Common myeloid progenitor, CD34-positive (primary cell): ENCODE results near the gene PSMD5.

Experiments
- CTCF ChIA-PET: fragments of 350-600 bp; sonication (Branson Sonifier 250); formaldehyde crosslinking; loops from one replicate; lab custom pipeline; 2021; ENCODE audit warnings: antibody characterized with exemption; lab: Charles Lee
- POLR2A ChIA-PET: fragments of 350-600 bp; sonication (Branson Sonifier 250); formaldehyde crosslinking; loops from one replicate; lab custom pipeline; 2021; ENCODE audit warnings: antibody characterized with exemption; lab: Charles Lee
- DNase-seq, 3 donors: peaks; one replicate each; pipeline versions ENCODE4 v3.0.0 to v3.0.0-alpha.2; 2013
- H3K27ac ChIP-seq, 2 experiments: 1 replicate in 1 of 2; 2 replicates in 1 of 2; pipeline ENCODE4 v1.7.0; 2013; ENCODE audit warnings: inconsistent platforms in 2 of 2, low read length in 2 of 2, mild to moderate bottlenecking in 2 of 2, low read depth in 1 of 2, moderate library complexity in 1 of 2; ENCODE audit not compliant: severe bottlenecking in 2 of 2, insufficient read depth in 1 of 2, poor library complexity in 1 of 2
- H3K27me3 ChIP-seq, 5 experiments: replicated peaks in 2 of 5; 1 replicate in 3 of 5; 2 replicates in 2 of 5; pipeline versions ENCODE4 v1.6.1 to v1.7.0; 2013; ENCODE audit warnings: low read length in 4 of 5, mild to moderate bottlenecking in 2 of 5, moderate library complexity in 2 of 5, inconsistent platforms in 1 of 5; ENCODE audit not compliant: insufficient read depth in 5 of 5, control insufficient read depth in 4 of 5
- H3K36me3 ChIP-seq, 4 experiments: 1 replicate in 2 of 4; 2 replicates in 2 of 4; pipeline versions ENCODE4 v1.6.1 to v1.7.0; 2013; ENCODE audit warnings: low read length in 3 of 4, control low read depth in 1 of 4, mild to moderate bottlenecking in 1 of 4; ENCODE audit not compliant: control insufficient read depth in 4 of 4, insufficient read depth in 4 of 4
- H3K4me1 ChIP-seq, 4 experiments: 1 replicate in 3 of 4; 2 replicates in 1 of 4; pipeline versions ENCODE4 v1.6.1 to v1.7.1; 2013; ENCODE audit warnings: low read length in 3 of 4, mild to moderate bottlenecking in 3 of 4, control low read depth in 1 of 4, inconsistent platforms in 1 of 4, moderate library complexity in 1 of 4; ENCODE audit not compliant: control insufficient read depth in 4 of 4, insufficient read depth in 4 of 4; ENCODE audit errors: control extremely low read depth in 1 of 4
- H3K4me3 ChIP-seq, 7 experiments: 1 replicate in 4 of 7; 2 replicates in 3 of 7; pipeline versions ENCODE4 v1.5.1 to v1.7.0; 2013; ENCODE audit warnings: mild to moderate bottlenecking in 7 of 7, low read length in 6 of 7, moderate library complexity in 6 of 7, inconsistent platforms in 2 of 7, low read depth in 2 of 7, control low read depth in 1 of 7; ENCODE audit not compliant: insufficient read depth in 4 of 7, control insufficient read depth in 1 of 7; ENCODE audit errors: extremely low read depth in 1 of 7
- H3K9me3 ChIP-seq, 5 experiments: 1 replicate in 4 of 5; 2 replicates in 1 of 5; pipeline versions ENCODE4 v1.6.1 to v1.7.1; 2013; ENCODE audit warnings: low read length in 4 of 5, mild to moderate bottlenecking in 2 of 5, inconsistent platforms in 1 of 5, low read depth in 1 of 5, moderate library complexity in 1 of 5; ENCODE audit not compliant: control insufficient read depth in 4 of 5, insufficient read depth in 2 of 5; ENCODE audit errors: control extremely low read depth in 1 of 5
- WGBS: methylation state at CpG from one replicate; pipeline ENCODE4 v1.1.5; 2013; ENCODE audit not compliant: insufficient coverage; 5-methylcytosine and 5-hydroxymethylcytosine counted together

PSMD5 gene

DNA sequence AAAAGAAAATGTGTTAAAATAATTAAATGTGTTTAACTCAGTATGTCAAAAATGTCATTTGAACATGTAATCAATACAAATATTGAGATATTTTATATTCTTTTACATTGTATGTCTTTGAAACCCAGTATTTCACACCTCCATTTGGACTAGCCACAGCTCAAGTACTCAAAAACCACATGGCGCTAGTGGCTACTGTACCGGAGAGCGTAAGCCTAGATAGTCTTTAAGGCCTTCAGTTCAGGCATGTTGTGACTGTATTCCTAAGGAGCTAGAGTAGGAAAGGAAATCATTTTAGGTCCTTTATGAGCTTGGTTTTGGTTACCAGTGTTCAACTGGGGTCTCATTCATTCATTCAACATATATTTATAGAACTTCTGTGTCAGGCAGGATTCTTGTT lies 62.4 kb downstream of the PSMD5 start:
- 81% methylated on average over 3 of the region's 3 CpGs for WGBS
- H3K4me1 ChIP-seq = no peaks in the 10 kb centered on the region
- CTCF ChIA-PET = interaction anchor here (0.6 to 1.3 kb wide), 4 partner anchors 9 to 536 kb away, joined by 3 to 4 read pairs (median 3); no protein-coding TSS in a partner anchor
- POLR2A ChIA-PET = interaction anchor here (0.7 kb wide), 1 partner anchor 172 kb away, joined by 4 read pairs; no protein-coding TSS in a partner anchor
- H3K36me3 ChIP-seq = peaks cover 12 to 54% (median 30%) of the 10 kb centered on the region in 4 experiments
- no peaks in the 10 kb centered on the region for H3K27me3 ChIP-seq
- no peaks in the 10 kb centered on the region for H3K9me3 ChIP-seq
- no peak overlapping the region for H3K4me3 ChIP-seq
- H3K27ac ChIP-seq = no peak overlapping the region
- DNase-seq = no peak

DNA sequence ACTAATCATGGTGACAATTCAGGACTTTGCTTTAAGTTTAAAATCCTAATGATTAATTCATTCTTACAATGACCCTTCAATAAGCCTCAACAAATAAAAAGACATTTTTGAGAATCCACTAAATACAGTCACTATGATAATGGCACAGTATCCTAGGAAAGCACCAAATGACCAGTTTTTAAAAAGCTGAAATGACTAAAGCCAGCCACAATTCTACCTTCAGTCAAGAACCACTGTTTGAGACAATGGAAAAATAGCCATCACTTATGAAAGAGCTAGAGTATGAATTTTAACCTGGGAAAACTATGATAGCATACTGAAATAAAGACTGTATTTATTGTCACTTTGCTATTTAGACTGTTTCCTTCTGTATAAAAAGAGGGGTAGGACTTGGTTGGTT lies 63.5 kb downstream of the PSMD5 start:
- ChIA-PET POLR2A (no interaction called here), CTCF (interaction anchor here (0.8 to 1.9 kb wide), 2 partner anchors 8 to 15 kb away, joined by 3 to 6 read pairs; no protein-coding TSS in a partner anchor)
- Histone ChIP-seq H3K9me3 (no peaks in the 10 kb centered on the region), H3K4me3 (no peak overlapping the region), H3K36me3 (peaks cover 17 to 55% (median 34%) of the 10 kb centered on the region in 4 experiments), H3K27ac (no peak overlapping the region), H3K27me3 (no peaks in the 10 kb centered on the region), H3K4me1 (no peaks in the 10 kb centered on the region)
- no peak for DNase-seq

DNA sequence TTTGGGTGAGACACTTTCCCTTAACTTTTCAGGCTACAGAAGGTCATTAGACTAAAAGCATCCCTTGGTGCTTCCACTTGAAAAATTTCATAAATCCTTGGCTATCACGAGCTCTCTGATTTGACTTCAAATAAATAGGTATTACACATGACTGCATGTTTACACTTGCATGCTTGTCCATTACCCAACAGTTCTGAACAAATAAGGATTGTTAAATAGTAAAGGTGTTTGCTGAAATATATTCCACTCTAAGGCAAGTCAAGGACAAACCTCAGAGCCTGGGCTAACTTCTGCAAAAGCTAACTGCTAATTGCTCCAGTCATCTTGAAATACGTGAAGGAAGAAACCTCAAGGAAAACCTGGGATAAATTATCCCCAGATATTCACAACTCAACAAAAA lies 64.0 kb downstream of the PSMD5 start:
- CTCF ChIA-PET = interaction anchor here (0.8 to 1.9 kb wide), 2 partner anchors 9 to 15 kb away, joined by 3 to 6 read pairs; no protein-coding TSS in a partner anchor
- Histone ChIP-seq H3K27ac (no peak overlapping the region), H3K27me3 (no peaks in the 10 kb centered on the region), H3K4me3 (no peak overlapping the region), H3K9me3 (no peaks in the 10 kb centered on the region), H3K36me3 (peaks cover 17 to 56% (median 36%) of the 10 kb centered on the region in 4 experiments), H3K4me1 (no peaks in the 10 kb centered on the region)
- DNase-seq = no peak
- no CpG with 5 or more reads among the region's 2 CpGs for WGBS
- POLR2A ChIA-PET = no interaction called here

DNA sequence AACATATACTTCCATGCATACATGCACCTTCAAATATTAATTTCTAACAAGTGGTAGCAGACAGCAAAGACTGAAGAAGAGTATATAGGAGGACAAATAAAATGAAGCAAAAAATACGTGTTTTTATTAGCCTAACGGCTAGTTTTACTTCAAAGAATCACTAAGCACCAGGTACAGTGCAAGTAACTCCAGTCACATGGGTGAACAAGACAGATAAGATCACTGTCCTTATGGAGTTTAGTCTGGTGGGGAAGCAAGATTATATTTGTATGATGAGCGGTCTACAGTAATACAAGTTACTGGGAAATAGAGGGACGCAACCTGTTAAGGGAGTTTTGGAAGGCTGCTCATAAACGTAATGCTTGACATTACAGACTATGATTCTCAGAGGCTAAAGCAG lies 65.5 kb downstream of the PSMD5 start:
- peaks cover 17 to 65% (median 39%) of the 10 kb centered on the region in 4 experiments for H3K36me3 ChIP-seq
- POLR2A ChIA-PET = no interaction called here

DNA sequence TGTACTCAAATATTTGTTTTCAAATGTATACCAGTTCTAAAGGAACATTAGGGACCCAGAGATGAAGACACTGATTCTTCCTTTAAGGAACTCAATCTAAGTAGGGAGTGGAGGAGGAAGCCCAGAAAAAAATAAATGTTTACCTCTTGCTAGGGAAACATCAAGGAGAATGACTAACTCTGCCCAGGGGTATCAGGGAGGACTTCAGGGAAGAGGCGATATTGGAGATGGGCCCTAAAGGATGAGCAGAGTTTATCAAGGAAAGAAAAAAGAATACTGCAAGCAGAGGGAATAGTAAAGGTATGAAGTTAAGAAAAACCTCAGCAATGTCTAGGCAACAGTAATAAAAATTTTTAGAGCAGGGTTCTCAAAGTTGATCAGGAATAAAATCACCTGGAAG lies 65.9 kb downstream of the PSMD5 start:
- Histone ChIP-seq H3K27me3 (no peaks in the 10 kb centered on the region), H3K4me3 (no peak overlapping the region), H3K4me1 (no peaks in the 10 kb centered on the region), H3K9me3 (no peaks in the 10 kb centered on the region), H3K36me3 (peaks cover 21 to 65% (median 40%) of the 10 kb centered on the region in 4 experiments), H3K27ac (no peak overlapping the region)
- CTCF ChIA-PET = interaction anchor here (0.6 to 1.0 kb wide), 2 partner anchors 8 to 12 kb away, joined by 3 read pairs; no protein-coding TSS in a partner anchor
- WGBS = 100% methylated on average over 1 of the region's 1 CpG
- POLR2A ChIA-PET = interaction anchor here (1.1 kb wide), 1 partner anchor 16 kb away, joined by 5 read pairs; the partner anchor contains the start of gene FBXW2
- no peak for DNase-seq

More for the DNA sequence above, 65.5 kb downstream of the PSMD5 start:
- Histone ChIP-seq H3K27me3 (no peaks in the 10 kb centered on the region), H3K9me3 (no peaks in the 10 kb centered on the region), H3K4me3 (no peak overlapping the region), H3K27ac (no peak overlapping the region), H3K4me1 (no peaks in the 10 kb centered on the region)
- DNase-seq = no peak
- 100% methylated on average over 3 of the region's 5 CpGs for WGBS
- CTCF ChIA-PET = interaction anchor here (1.0 to 1.9 kb wide), 2 partner anchors 10 to 13 kb away, joined by 3 to 6 read pairs; no protein-coding TSS in a partner anchor

DNA sequence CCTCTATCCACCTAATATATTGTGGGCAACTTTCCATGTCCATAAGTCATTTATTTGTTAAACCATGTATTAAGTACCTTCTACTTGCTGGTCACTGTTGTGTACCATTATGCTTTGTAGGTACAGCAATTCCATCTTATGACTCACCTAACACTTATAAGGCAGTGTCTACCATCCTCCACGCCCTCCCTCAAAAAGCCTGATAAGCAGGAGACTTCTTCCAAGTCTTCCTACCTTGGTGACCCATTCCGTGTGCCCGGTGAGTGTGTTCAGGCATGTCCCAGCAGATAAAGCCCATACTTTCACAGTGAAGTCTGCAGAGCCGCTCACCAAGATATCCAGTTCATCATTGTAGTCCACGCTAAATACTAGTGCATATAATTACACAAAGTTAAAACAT lies 66.9 kb downstream of the PSMD5 start:
- Histone ChIP-seq H3K9me3 (no peaks in the 10 kb centered on the region), H3K4me3 (no peak overlapping the region), H3K36me3 (peaks cover 21 to 72% (median 45%) of the 10 kb centered on the region in 4 experiments), H3K27me3 (no peaks in the 10 kb centered on the region), H3K27ac (no peak overlapping the region), H3K4me1 (no peaks in the 10 kb centered on the region)
- ChIA-PET POLR2A (interaction anchor here (1.1 kb wide), 1 partner anchor 17 kb away, joined by 5 read pairs; the partner anchor contains the start of gene FBXW2), CTCF (interaction anchor here (1.0 kb wide), 1 partner anchor 11 kb away, joined by 3 read pairs; no protein-coding TSS in a partner anchor)
- 96% methylated on average over 3 of the region's 5 CpGs for WGBS
- no peak for DNase-seq

DNA sequence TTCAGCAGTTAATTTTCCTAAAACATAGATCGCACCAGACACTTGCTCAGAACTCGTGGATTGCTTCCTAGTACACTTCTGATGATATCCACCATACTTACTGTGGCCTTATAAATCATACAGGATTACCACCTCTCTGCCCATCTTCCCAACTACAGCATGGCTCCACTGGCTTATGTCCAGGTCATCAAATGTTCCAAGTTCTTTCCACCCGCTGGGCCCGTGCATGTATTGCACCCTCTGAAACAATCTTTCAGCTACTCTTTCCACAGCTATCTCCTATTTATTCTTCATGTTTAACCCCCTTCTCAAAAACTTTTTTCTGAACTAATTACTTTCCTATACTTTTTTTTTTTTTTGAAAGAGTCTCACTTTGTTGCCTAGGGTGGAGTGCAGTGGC lies 68.0 kb downstream of the PSMD5 start:
- Histone ChIP-seq H3K27ac (no peak overlapping the region), H3K4me3 (no peak overlapping the region), H3K4me1 (no peaks in the 10 kb centered on the region), H3K27me3 (no peaks in the 10 kb centered on the region), H3K36me3 (peaks cover 23 to 73% (median 50%) of the 10 kb centered on the region in 4 experiments), H3K9me3 (no peaks in the 10 kb centered on the region)
- POLR2A ChIA-PET = interaction anchor here (1.0 kb wide), 1 partner anchor 10 kb away, joined by 6 read pairs; no protein-coding TSS in a partner anchor
- CTCF ChIA-PET = interaction anchor here (1.4 to 1.5 kb wide), 2 partner anchors 11 to 16 kb away, joined by 4 to 6 read pairs; no protein-coding TSS in a partner anchor
- 94% methylated on average over 4 of the region's 4 CpGs for WGBS
- DNase-seq = no peak
